ENCODE data around the gene TAF4B.
"Not testable (repeated sequence)": the region's sequence is repeated elsewhere in the genome, so short reads cannot be mapped to it uniquely, and the experiment has no call there.

The TAF4B gene

GRCh38 chr18:26237363-26237762 lies 11.1 kb downstream of the TAF4B start:
- DNase-seq, result not testable (repeated sequence)

- not testable (repeated sequence) for DNase-seq
These were observed 12.5 kb downstream of the TAF4B start for GRCh38 chr18:26238718-26239117.

DNA sequence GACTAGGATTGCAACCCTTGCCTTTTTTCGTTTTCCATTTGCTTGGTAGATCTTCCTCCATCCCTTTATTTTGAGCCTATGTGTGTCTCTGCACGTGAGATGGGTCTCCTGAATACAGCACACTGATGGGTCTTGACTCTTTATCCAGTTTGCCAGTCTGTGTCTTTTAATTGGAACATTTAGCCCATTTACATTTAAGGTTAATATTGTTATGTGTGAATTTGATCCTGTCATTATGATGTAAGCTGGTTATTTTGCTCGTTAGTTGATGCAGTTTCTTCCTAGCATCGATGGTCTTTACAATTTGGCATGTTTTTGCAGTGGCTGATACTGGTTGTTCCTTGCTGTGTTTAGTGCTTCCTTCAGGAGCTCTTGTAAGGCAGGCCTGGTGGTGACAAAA lies 16.1 kb downstream of the TAF4B start:
- DNase-seq, result not testable (repeated sequence)

GRCh38 chr18:26245434-26245833 lies 19.2 kb downstream of the TAF4B start:
- not testable (repeated sequence) for DNase-seq

DNA sequence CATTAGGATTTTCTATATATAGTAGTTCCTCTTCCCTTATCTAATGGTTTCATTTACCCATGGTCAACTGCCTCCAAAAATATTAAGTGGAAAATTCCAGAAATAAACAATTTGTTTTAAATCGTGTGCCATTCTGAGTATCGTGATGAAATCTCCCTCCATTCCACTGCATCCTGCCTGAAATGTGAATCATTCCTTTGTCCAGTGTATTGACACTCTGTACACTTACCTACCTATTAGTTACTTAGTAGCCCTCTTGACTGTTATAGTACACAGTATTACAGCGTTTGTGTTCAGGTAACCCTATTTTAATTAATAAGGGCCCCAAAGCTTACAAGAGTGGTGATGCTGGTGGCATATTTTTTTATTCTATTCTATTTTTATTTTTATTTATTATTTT lies 26.2 kb downstream of the TAF4B start:
- DNase-seq, result no peak

- DNase-seq, result peak; percentile 24 to 37
These were observed 28.6 kb downstream of the TAF4B start for GRCh38 chr18:26254808-26255207.

GRCh38 chr18:26255695-26256622 lies 29.7 kb downstream of the TAF4B start:
- DNase-seq, result peak; percentile 79 to 87

DNA sequence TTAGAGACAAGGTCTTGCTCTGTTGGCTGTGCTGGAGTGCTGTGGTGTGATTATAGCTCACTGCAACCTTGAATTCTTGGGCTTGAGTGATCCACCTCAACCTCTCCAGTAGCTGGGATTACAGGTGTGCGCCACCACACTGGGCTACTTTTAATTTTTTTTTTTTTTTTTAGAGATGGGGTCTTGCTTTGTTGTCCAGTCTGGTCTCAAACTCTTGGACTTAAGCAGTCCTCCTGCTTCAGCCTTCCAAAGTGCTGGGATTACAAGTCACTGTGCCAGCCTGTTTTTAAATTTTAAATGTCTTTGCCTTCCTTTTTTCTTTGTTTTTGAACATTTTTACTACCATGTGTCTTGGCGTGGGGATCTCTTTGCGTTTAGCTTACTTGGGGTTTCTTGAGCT lies 32.5 kb downstream of the TAF4B start:
- no peak for DNase-seq

DNA sequence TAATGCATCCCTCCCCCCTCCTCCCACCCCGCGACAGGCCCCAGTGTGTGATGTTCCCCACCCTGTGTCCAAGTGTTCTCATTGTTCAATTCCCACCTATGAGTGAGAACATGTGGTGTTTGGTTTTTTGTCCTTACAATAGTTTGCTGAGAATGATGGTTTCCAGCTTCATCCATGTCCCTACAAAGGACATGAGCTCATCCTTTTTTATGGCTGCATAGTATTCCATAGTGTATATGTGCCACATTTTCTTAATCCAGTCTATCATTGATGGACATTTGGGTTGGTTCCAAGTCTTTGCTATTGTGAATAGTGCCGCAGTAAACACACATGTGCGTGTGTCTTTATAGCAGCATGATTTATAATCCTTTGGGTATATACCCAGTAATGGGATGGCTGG lies 33.2 kb downstream of the TAF4B start:
- DNase-seq, result not testable (repeated sequence)

DNA sequence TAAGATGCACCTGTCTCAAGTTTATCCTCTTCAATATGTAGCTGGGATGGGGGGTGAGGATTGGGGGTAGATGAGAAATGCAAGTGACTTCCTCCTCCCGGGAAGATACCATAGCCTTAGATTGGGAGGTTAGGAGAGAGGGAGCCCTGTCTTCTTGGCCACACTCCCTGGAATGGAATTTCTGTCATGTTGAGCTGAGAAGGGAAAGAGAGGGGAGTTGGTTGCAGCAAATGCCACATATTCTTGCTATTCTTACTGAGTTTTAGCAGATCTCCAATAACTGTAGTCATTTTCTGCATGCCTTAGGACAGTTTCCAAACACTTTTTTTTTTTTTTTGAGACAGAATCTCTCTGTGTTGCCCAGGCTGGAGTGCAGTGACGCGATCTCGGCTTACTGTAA lies 35.9 kb downstream of the TAF4B start:
- DNase-seq, result no peak

GRCh38 chr18:26267357-26267930 lies 41.2 kb downstream of the TAF4B start:
- DNase-seq, result no peak

GRCh38 chr18:26268454-26268853 lies 42.2 kb downstream of the TAF4B start:
- no peak for DNase-seq

DNA sequence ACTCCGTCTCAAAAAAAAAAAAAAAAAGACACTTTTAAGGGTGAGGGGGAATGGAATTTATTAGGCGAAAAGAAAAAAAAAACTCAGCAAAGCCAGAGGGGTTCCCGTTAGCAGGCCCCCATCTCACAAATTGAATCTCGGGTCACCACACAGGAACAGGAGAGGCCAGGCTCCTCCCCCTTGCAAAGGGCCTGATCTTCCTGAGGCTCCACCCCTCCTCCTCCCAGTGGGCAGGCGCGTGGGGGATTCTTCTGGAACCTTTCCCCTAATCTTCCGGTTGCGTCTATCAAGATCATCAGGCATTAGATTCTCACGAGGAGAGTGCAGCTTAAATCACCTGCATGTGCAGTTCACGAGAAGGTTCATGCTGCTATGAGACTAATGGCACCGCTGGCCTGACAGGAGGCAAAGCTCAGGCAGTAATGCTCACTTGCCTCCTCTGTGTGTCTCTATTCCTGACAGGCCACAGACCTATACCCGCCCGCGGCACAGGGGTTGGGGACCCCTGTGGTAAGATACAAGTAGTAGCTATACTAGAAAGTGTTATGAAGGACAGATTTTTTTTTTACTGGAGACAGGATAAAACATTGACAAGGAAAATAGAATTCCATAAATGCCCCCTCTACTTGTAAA lies 45.8 kb downstream of the TAF4B start:
- no peak for DNase-seq

DNA sequence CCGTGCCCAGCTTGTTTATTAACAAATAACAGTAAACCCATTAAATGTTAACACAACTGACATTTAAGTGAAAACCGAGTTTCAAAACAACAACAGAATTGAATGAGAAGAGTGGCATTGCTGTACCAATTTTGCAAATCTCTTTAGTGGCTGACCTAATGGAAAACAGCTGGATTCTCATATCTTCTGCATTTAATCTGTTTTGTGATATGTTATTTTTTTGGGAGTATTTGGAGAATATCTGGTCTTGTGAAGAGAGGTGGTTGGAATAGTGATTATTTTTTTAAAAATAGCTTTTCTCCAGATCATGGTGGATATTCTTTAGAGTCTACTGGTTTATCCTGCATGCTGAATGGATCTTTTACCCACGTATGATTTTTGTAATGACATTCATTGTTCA lies 51.1 kb downstream of the TAF4B start:
- DNase-seq, result no peak

- no peak for DNase-seq
These were observed 53.2 kb downstream of the TAF4B start for GRCh38 chr18:26279428-26279827.

GRCh38 chr18:26286008-26286407 lies 59.8 kb downstream of the TAF4B start:
- DNase-seq, result peak in 1 of 2 experiments; percentile 9

DNA sequence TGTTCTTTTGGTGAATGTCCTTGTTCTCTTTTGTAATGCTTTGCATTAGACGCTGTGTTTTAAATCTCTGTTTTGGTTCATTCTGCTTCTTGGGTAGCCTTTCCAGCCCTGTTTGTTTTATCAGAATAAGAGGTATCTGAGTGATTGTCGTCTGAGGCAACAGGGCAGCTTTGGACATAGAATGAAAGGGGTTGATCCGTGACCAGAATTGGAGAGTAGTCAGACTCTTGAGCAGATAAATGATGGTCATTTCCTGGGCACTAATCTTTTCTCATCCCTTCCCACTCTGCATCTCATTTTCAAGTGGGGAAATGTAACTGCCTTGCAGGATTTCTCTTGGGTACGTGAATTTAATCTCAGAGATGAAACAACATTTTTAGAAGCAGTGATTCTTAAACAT lies 61.4 kb downstream of the TAF4B start:
- DNase-seq, result no peak

GRCh38 chr18:26290385-26290784 lies 64.1 kb downstream of the TAF4B start:
- DNase-seq, result no peak

DNA sequence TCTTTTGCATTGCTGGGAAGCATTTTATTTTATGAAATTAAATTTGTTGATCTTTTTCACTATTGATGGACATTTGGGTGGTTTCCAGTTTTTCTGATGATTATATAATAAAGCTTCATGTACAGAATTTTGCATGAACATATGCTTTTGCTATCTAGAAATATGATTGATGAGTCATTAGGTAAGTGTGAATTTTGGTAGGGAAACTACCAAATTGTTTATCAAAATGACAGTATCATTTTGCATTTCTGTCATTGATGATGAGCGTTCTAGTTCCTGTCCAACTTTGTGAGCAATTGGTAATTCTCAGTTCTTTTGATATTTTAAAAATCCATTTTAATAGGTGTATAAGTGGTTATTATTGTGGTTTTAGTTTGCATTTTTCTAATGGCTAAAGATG lies 67.7 kb downstream of the TAF4B start:
- DNase-seq, result no peak

GRCh38 chr18:26298107-26298506 lies 71.9 kb downstream of the TAF4B start:
- DNase-seq, result no peak

GRCh38 chr18:26301681-26302080 lies 75.4 kb downstream of the TAF4B start:
- peak; percentile 30 to 37 for DNase-seq

DNA sequence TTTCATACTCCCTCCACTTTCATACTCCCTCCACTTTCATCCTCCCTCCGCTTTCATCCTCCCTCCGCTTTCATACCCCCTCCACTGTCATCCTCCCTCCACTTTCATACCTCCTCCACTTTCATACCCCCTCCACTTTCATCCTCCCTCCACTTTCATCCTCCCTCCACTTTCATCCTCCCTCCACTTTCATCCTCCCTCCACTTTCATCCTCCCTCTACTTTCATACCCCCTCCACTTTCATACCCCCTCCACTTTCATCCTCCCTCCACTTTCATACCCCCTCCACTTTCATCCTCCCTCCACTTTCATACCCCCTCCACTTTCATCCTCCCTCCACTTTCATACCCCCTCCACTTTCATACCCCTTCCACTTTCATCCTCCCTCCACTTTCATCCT lies 77.0 kb downstream of the TAF4B start:
- DNase-seq, result not testable (repeated sequence)

DNA sequence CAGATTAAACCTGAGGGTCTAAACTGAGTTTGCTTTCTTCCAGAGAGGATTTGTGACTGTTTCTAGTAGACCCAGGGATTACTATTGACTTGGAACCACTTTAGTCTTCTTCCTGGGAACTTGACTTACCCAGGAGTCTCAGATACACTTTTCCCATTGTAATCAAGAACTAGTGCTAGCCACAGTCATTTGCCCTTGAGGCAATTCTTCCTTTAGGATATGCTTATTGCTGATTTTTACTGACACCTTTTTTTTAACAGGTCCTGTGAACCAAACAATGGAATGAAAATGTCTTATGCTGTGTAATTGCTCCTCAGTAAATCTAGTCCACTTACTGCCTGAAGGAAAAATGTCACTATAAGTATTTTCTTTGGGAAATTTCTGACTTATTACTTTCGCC lies 78.3 kb downstream of the TAF4B start:
- no peak for DNase-seq

Data from Kasumi-1 (cell line).